ENCODE data around the gene KRTAP10-12.
A peak's percentile ranks its signal among the peaks of the same experiment; 100 is the strongest.

The KRTAP10-12 gene

DNA sequence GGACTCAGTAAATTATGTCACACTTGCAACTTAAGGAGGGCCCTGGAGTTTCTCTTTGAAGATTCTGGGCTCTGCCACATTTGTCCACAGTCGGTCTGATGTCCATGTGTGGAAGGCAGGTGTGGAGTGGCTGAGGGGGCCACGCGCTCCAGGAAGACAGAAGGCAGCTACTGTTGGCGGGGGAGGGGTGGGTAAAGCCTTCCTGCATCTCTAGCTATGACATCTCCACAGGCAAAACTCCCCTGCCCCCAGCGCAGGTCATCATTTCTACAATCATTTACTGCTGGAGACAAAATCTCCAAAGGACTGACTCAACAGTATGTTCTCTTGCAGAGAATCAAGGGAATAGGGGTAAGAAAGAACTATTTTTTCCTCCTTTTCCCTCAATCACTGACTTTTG is 25.8 kb downstream of the KRTAP10-12 start:
- Histone ChIP-seq H3K36me3 (ENCODE audit: control insufficient read depth in 1 of 2, insufficient read depth in 2 of 2, low read length in 2 of 2) (no peaks in the 10 kb centered on the region), H3K4me1 (ENCODE audit: control insufficient read depth in 1 of 2, insufficient read depth in 2 of 2, low read length in 2 of 2) (peaks cover 0 to 9% of the 10 kb centered on the region in 2 donors), H3K9me3 (ENCODE audit: control insufficient read depth in 1 of 2, low read length in 2 of 2) (no peaks in the 10 kb centered on the region), H3K27me3 (ENCODE audit: low read depth, low read length) (peaks cover 22% of the 10 kb centered on the region), H3K27ac (ENCODE audit: low read length) (no peak overlapping the region), H3K4me3 (ENCODE audit: low read depth in 1 of 2, low read length in 2 of 2) (peak overlapping the region in 1 of 2 donors; percentile 8)

DNA sequence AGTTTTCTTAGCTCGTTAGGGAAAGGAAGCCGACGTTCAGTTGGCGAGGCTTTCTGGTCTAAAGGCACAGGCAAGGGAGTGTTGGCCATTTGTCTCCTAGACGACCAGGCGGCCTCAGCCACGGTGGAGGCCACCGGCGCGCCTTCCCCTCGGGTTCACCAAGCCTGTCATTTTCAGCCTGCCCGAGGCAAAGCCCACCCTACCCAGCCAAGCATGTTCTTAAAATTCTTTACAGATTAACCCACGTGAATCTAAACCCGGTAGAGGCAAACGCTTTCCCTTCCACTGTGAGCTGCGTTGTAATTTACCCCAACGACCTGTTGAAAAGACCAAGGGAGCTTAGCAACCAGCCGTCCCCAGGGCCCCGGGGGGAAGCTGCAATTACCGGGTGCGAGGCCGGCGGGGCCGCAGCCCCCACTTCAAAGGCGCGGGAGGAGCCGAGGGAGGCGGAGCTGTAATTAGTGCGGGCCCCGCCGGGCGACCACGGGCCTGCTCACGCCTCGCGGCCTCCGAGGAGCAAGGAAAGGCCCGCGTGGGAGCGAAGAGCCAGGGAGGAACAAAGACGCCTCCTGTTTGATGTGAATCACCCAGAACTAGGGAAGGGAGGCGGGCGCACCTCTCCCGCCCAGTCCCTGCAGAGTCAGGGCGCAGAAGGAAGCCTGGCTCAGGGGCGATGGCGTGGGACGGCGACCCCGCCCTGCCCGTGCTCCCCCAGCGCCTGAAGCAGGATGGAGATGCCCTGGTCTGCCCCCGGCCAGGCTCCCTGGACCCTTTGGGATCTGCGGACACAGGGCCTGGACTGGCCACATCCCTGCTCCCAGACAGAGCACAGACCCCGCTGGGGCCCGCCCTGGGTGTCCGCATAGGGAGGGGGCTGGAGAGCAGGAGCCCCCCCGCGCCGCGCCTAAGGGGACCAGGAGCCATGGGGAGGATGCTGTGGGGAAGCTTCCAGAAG is 26.5 kb downstream of the KRTAP10-12 start:
- H3K27ac ChIP-seq (ENCODE audit: low read length), result no peak overlapping the region
- H3K4me1 ChIP-seq (ENCODE audit: control insufficient read depth in 1 of 2, insufficient read depth in 2 of 2, low read length in 2 of 2), result peaks cover 0 to 9% of the 10 kb centered on the region in 2 donors
- H3K36me3 ChIP-seq (ENCODE audit: control insufficient read depth in 1 of 2, insufficient read depth in 2 of 2, low read length in 2 of 2), result no peaks in the 10 kb centered on the region
- H3K27me3 ChIP-seq (ENCODE audit: low read depth, low read length), result peaks cover 22% of the 10 kb centered on the region
- peak overlapping the region in 1 of 2 donors; percentile 8 for H3K4me3 ChIP-seq (ENCODE audit: low read depth in 1 of 2, low read length in 2 of 2)
- H3K9me3 ChIP-seq (ENCODE audit: control insufficient read depth in 1 of 2, low read length in 2 of 2), result no peaks in the 10 kb centered on the region

DNA sequence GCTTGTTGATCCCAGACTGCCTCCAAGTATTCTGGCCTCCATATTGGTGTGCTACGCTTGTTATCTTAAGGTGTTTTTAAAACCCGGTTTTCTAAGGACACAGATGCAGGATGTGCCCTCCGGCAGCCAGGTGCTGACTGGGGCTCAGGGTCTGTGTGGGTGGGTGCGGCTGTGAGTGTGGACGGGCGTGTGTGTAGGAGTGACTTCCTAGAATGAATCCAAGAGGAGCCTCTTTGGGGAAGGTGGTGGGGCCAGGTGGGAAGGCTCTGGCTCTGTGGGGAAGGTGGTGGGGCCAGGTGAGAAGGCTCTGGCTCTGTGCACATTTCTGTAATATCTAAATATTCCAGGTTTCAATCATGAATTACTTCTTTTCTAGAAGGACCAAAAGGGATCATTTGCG is 27.2 kb downstream of the KRTAP10-12 start:
- H3K4me1 ChIP-seq (ENCODE audit: control insufficient read depth in 1 of 2, insufficient read depth in 2 of 2, low read length in 2 of 2), result peaks cover 0 to 9% of the 10 kb centered on the region in 2 donors
- no peak overlapping the region for H3K27ac ChIP-seq (ENCODE audit: low read length)
- H3K27me3 ChIP-seq (ENCODE audit: low read depth, low read length), result peaks cover 19% of the 10 kb centered on the region
- H3K36me3 ChIP-seq (ENCODE audit: control insufficient read depth in 1 of 2, insufficient read depth in 2 of 2, low read length in 2 of 2), result no peaks in the 10 kb centered on the region
- no peaks in the 10 kb centered on the region for H3K9me3 ChIP-seq (ENCODE audit: control insufficient read depth in 1 of 2, low read length in 2 of 2)
- H3K4me3 ChIP-seq (ENCODE audit: low read depth in 1 of 2, low read length in 2 of 2), result no peak overlapping the region

DNA sequence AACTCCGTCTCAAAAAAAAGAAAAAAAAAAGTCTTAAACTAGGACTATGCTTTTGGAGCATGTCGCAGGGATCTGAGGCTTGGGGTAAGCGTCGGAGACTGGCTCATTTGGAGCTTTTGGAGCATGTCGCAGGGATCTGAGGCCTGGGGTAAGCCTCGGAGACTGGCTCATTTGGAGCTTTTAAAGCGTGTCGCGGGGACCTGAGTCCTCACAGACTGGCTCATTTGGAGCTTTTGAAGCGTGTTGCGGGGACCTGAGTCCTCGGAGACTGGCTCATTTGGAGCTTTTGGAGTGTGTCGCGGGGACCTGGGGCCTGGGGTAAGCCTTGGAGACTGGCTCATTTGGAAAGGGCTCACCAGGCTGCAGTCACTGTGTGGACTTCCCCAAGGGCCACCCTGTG is 28.0 kb downstream of the KRTAP10-12 start:
- H3K4me1 ChIP-seq (ENCODE audit: control insufficient read depth in 1 of 2, insufficient read depth in 2 of 2, low read length in 2 of 2), result peaks cover 0 to 9% of the 10 kb centered on the region in 2 donors
- no peaks in the 10 kb centered on the region for H3K9me3 ChIP-seq (ENCODE audit: control insufficient read depth in 1 of 2, low read length in 2 of 2)
- H3K4me3 ChIP-seq (ENCODE audit: low read depth in 1 of 2, low read length in 2 of 2), result no peak overlapping the region
- no peaks in the 10 kb centered on the region for H3K36me3 ChIP-seq (ENCODE audit: control insufficient read depth in 1 of 2, insufficient read depth in 2 of 2, low read length in 2 of 2)
- no peak overlapping the region for H3K27ac ChIP-seq (ENCODE audit: low read length)
- H3K27me3 ChIP-seq (ENCODE audit: low read depth, low read length), result peaks cover 19% of the 10 kb centered on the region

DNA sequence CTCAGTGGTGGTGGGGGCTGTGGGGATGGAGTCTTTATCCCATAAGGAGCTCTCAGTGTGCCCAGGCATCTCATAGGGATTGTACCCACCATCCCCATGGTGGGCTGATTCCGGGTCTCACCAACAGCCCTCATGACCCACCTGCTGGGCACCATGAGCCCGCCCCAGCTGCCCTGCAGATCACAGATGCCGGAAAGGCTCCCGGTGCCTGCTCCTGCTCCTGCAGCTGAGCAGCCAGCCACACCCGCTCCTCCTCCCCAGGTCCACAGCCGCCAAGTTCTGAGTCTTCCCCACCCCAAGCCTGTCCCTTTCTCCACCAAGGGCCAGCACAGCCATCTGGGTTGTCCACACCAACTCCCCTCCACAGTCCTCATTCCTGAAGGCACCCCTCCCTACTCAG is 29.9 kb downstream of the KRTAP10-12 start:
- no peak overlapping the region for H3K27ac ChIP-seq (ENCODE audit: low read length)
- H3K27me3 ChIP-seq (ENCODE audit: low read depth, low read length), result peaks cover 19% of the 10 kb centered on the region
- no peaks in the 10 kb centered on the region for H3K36me3 ChIP-seq (ENCODE audit: control insufficient read depth in 1 of 2, insufficient read depth in 2 of 2, low read length in 2 of 2)
- no peaks in the 10 kb centered on the region for H3K9me3 ChIP-seq (ENCODE audit: control insufficient read depth in 1 of 2, low read length in 2 of 2)
- H3K4me1 ChIP-seq (ENCODE audit: control insufficient read depth in 1 of 2, insufficient read depth in 2 of 2, low read length in 2 of 2), result peaks cover 0 to 9% of the 10 kb centered on the region in 2 donors
- no peak overlapping the region for H3K4me3 ChIP-seq (ENCODE audit: low read depth in 1 of 2, low read length in 2 of 2)

DNA sequence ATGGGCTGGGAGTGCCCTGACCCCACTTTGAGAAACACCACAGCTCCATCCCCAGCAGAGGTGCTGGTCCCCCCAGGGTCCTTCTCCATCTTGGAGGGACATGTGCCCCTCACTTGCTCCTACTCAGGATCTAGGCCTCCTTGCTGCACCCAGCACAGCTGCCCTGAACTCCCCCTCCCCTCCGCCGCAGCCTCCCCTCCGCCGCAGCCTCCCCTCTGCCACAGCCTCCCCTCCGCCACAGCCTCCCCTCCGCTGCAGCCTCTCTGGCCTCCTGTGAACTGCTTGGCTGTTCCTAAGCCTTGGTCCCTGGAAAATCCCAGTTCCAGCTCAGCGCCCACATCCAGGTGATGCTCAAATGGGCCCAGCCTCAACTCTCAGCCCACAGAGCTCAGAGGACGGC is 30.3 kb downstream of the KRTAP10-12 start:
- Histone ChIP-seq H3K4me3 (ENCODE audit: low read depth in 1 of 2, low read length in 2 of 2) (no peak overlapping the region), H3K9me3 (ENCODE audit: control insufficient read depth in 1 of 2, low read length in 2 of 2) (no peaks in the 10 kb centered on the region), H3K4me1 (ENCODE audit: control insufficient read depth in 1 of 2, insufficient read depth in 2 of 2, low read length in 2 of 2) (peaks cover 0 to 9% of the 10 kb centered on the region in 2 donors), H3K27me3 (ENCODE audit: low read depth, low read length) (peaks cover 19% of the 10 kb centered on the region), H3K36me3 (ENCODE audit: control insufficient read depth in 1 of 2, insufficient read depth in 2 of 2, low read length in 2 of 2) (no peaks in the 10 kb centered on the region), H3K27ac (ENCODE audit: low read length) (no peak overlapping the region)

DNA sequence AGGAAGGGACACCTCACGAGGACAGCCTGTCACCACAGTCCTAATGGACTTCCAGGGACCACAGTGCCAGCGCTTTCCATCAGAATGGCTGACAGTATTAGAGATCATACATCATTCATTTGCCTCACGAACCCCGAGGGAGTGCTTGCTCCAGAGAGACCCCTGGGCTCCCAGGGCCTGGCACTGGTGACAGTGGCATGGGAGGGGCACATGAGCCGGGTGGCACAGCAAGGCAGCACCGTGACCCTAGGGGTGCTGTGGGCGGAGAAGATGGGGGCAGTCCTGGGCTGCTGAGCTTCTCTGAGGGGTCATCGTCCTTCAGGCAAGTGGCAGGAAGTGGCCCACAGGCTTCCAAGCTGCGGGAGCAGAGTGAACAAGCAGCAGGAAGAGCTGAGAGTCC is 30.8 kb downstream of the KRTAP10-12 start:
- H3K4me1 ChIP-seq (ENCODE audit: control insufficient read depth in 1 of 2, insufficient read depth in 2 of 2, low read length in 2 of 2), result peaks cover 0 to 9% of the 10 kb centered on the region in 2 donors
- no peak overlapping the region for H3K4me3 ChIP-seq (ENCODE audit: low read depth in 1 of 2, low read length in 2 of 2)
- H3K9me3 ChIP-seq (ENCODE audit: control insufficient read depth in 1 of 2, low read length in 2 of 2), result no peaks in the 10 kb centered on the region
- no peak overlapping the region for H3K27ac ChIP-seq (ENCODE audit: low read length)
- H3K27me3 ChIP-seq (ENCODE audit: low read depth, low read length), result peaks cover 15% of the 10 kb centered on the region
- no peaks in the 10 kb centered on the region for H3K36me3 ChIP-seq (ENCODE audit: control insufficient read depth in 1 of 2, insufficient read depth in 2 of 2, low read length in 2 of 2)

DNA sequence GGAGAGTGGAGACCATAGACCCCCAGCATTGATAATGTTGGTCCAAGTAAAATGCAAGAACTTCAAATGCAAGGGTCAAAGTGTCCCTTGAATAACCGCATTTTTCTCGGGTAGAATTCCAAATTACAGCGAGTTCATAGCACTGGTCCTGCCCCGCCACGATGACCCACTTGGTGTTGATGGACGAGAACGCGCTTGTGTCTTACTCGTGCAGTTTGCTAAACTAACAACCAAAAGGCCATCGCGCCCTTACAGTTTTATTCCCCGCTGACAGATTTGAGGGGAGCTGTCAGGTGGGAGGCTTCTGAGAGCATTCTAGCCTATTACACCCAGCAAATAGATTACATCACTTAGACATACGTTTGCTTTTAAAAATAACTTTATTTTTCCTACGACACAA is 31.7 kb downstream of the KRTAP10-12 start:
- peaks cover 0 to 1% of the 10 kb centered on the region in 2 donors for H3K4me1 ChIP-seq (ENCODE audit: control insufficient read depth in 1 of 2, insufficient read depth in 2 of 2, low read length in 2 of 2)
- no peaks in the 10 kb centered on the region for H3K9me3 ChIP-seq (ENCODE audit: control insufficient read depth in 1 of 2, low read length in 2 of 2)
- no peak overlapping the region for H3K27ac ChIP-seq (ENCODE audit: low read length)
- no peak overlapping the region for H3K4me3 ChIP-seq (ENCODE audit: low read depth in 1 of 2, low read length in 2 of 2)
- no peaks in the 10 kb centered on the region for H3K36me3 ChIP-seq (ENCODE audit: control insufficient read depth in 1 of 2, insufficient read depth in 2 of 2, low read length in 2 of 2)
- peaks cover 6% of the 10 kb centered on the region for H3K27me3 ChIP-seq (ENCODE audit: low read depth, low read length)

DNA sequence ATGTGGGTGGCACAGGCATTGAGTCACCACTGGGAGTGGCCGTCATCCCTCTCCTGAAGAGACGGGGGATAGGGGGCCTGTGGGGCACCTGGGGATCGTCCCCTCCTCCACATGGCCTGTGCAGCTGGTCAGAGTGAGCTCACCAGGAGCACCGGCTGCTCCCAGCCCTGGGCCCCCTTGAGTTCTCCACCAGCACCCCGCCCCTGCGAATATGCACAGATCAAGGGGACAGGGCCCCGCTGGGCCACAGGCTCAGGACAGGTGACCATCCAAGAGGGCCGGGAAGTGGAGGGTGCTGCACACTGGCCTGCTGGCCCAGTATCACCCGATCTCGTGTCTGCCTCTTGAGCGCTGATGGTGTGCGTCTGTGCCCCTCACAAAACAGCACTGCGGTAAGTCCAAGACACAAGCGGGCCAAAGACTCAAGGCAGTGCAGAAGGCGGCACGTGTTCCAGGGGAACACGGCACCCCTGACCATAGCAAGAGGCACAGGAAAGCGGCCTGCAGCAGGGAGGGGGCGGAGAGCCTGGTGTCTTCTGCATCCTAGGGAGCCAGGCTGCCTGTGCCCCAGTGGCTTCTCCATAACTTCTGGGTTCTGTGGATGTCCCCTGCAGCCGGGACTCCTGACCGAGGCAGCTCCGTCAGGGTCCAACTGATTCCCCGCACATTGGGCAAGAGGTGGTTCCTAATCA is 32.5 kb downstream of the KRTAP10-12 start:
- H3K36me3 ChIP-seq (ENCODE audit: control insufficient read depth in 1 of 2, insufficient read depth in 2 of 2, low read length in 2 of 2), result no peaks in the 10 kb centered on the region
- H3K4me3 ChIP-seq (ENCODE audit: low read depth in 1 of 2, low read length in 2 of 2), result no peak overlapping the region
- no peaks in the 10 kb centered on the region for H3K4me1 ChIP-seq (ENCODE audit: control insufficient read depth in 1 of 2, insufficient read depth in 2 of 2, low read length in 2 of 2)
- no peak overlapping the region for H3K27ac ChIP-seq (ENCODE audit: low read length)
- peaks cover 6% of the 10 kb centered on the region for H3K27me3 ChIP-seq (ENCODE audit: low read depth, low read length)
- H3K9me3 ChIP-seq (ENCODE audit: control insufficient read depth in 1 of 2, low read length in 2 of 2), result no peaks in the 10 kb centered on the region

DNA sequence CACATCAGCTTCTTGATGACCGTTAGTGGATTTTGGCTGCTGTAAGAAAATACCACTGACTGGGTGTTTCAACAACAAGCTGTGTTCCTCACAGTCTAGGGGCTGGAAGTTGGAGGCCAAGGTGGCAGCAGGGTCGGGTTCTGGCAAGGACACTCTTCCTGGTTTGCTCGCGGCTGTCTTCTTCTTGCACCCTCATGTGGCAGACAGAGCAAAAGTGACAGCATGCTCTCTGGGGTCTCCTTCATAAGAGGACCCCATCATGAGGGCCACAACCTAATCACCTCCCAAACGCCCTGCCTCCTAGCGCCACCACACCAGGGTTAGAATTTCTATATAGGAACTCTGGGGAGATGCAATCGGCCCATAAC is 33.0 kb downstream of the KRTAP10-12 start:
- Histone ChIP-seq H3K36me3 (ENCODE audit: control insufficient read depth in 1 of 2, insufficient read depth in 2 of 2, low read length in 2 of 2) (no peaks in the 10 kb centered on the region), H3K4me3 (ENCODE audit: low read depth in 1 of 2, low read length in 2 of 2) (no peak overlapping the region), H3K4me1 (ENCODE audit: control insufficient read depth in 1 of 2, insufficient read depth in 2 of 2, low read length in 2 of 2) (no peaks in the 10 kb centered on the region), H3K27me3 (ENCODE audit: low read depth, low read length) (peaks cover 6% of the 10 kb centered on the region), H3K9me3 (ENCODE audit: control insufficient read depth in 1 of 2, low read length in 2 of 2) (no peaks in the 10 kb centered on the region), H3K27ac (ENCODE audit: low read length) (no peak overlapping the region)

DNA sequence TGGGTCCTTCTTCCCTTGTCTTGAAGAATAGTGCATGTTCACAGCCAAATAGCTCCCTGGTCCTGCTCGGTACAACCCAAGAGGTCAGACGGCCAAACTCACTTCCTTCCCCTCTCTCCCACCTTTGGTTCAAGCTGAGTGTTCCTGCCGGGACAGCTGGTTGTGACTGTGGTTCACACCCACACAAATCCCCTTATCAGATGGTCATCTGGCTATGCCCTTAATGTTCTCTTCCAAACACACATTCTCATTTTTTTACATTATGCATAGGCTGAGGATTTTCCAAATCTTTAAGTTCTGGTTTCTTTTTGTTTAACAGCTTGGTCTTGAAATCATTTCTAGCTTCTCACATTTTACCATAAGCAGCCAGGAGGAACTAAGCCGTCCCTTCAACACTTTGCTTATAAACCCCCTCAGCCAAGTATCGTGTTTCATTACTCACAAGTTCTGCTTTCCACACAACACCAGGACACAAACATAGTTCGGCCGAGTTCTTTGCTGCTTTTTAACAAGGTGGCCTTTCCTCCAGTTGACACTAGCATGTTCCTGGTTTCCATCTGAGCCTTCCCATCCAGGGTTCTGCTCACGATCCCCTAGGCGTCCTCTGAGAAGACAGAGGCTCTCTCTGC is 34.1 kb downstream of the KRTAP10-12 start:
- Histone ChIP-seq H3K4me3 (ENCODE audit: low read depth in 1 of 2, low read length in 2 of 2) (no peak overlapping the region), H3K36me3 (ENCODE audit: control insufficient read depth in 1 of 2, insufficient read depth in 2 of 2, low read length in 2 of 2) (no peaks in the 10 kb centered on the region), H3K4me1 (ENCODE audit: control insufficient read depth in 1 of 2, insufficient read depth in 2 of 2, low read length in 2 of 2) (no peaks in the 10 kb centered on the region), H3K27ac (ENCODE audit: low read length) (no peak overlapping the region), H3K9me3 (ENCODE audit: control insufficient read depth in 1 of 2, low read length in 2 of 2) (peaks cover 0 to 3% of the 10 kb centered on the region in 2 donors), H3K27me3 (ENCODE audit: low read depth, low read length) (peaks cover 1% of the 10 kb centered on the region)

All from muscle layer of duodenum (tissue), 2 donors.